SK-N-SH (cell line): ENCODE measurements around the gene FBXW8. TPM values are rescaled to one million over a fixed set of nuclear protein-coding genes. Genes with fewer than 3 reads are reported as not detected.

ENCODE experiments used
- CTCF ChIA-PET: fragments of 300-600, 350-600 bp; formaldehyde crosslinking; extraction: SDS; loops from one replicate; lab custom pipeline; 2021; lab: Yijun Ruan, JAX
- POLR2A ChIA-PET: fragments of 350-600 bp; sonication (Branson Sonifier 250); formaldehyde crosslinking; extraction: SDS; loops from one replicate; lab custom pipeline; 2020; ENCODE audit warnings: antibody characterized with exemption, inconsistent platforms; lab: Yijun Ruan, JAX
- DNase-seq: peaks from one replicate; pipeline ENCODE4 v3.0.0; 2012
- H2AFZ ChIP-seq: fragments of 200-600 bp; sonication (generic); 2 replicates; pipeline ENCODE4 v1.8.1; 2016; ENCODE audit warnings: antibody characterized with exemption, mild to moderate bottlenecking, low read depth
- H3F3A ChIP-seq: fragments of 200-600 bp; sonication (generic); replicated peaks from 2 replicates; pipeline ENCODE3; 2016; ENCODE audit warnings: antibody characterized with exemption, mild to moderate bottlenecking; ENCODE audit not compliant: insufficient read depth
- H3K27ac ChIP-seq, 2 experiments: fragments of 200-500 bp in 1 of 2; fragments of 200-600 bp in 1 of 2; sonication (Bioruptor generic) in 1 of 2; sonication (generic), shearing (Covaris generic) in 1 of 2; 2 replicates each; pipeline versions ENCODE4 v1.5.1 to v1.6.1; 2014 to 2016; ENCODE audit warnings: low read depth in 2 of 2, inconsistent platforms in 1 of 2, low read length in 1 of 2, mild to moderate bottlenecking in 1 of 2, mixed read lengths in 1 of 2
- H3K27me3 ChIP-seq: fragments of 200-600 bp; sonication (generic), shearing (Covaris generic); 2 replicates; pipeline ENCODE4 v1.6.1; 2016; ENCODE audit warnings: mixed run types; ENCODE audit not compliant: insufficient read depth
- H3K36me3 ChIP-seq, 2 experiments: fragments of 200-500 bp in 1 of 2; fragments of 200-600 bp in 1 of 2; sonication (Bioruptor generic) in 1 of 2; sonication (generic) in 1 of 2; replicated peaks in 1 of 2; 2 replicates each; pipeline versions ENCODE3 to v1.5.1; 2014 to 2016; ENCODE audit warnings: low read length in 1 of 2, mild to moderate bottlenecking in 1 of 2; ENCODE audit not compliant: insufficient read depth in 2 of 2, control insufficient read depth in 1 of 2
- H3K4me1 ChIP-seq, 2 experiments: fragments of 200-500 bp in 1 of 2; fragments of 200-600 bp in 1 of 2; sonication (Bioruptor generic) in 1 of 2; sonication (generic), shearing (Covaris generic) in 1 of 2; 2 replicates each; pipeline versions ENCODE4 v1.5.1 to v1.6.1; 2014 to 2016; ENCODE audit warnings: low read depth in 1 of 2, low read length in 1 of 2, mixed run types in 1 of 2; ENCODE audit not compliant: insufficient read depth in 2 of 2, control insufficient read depth in 1 of 2
- H3K4me2 ChIP-seq: fragments of 200-600 bp; sonication (generic), shearing (Covaris generic); 2 replicates; pipeline ENCODE4 v1.6.1; 2017; ENCODE audit warnings: mixed run types
- H3K4me3 ChIP-seq, 2 experiments: fragments of 200-500 bp in 1 of 2; fragments of 200-600 bp in 1 of 2; sonication (Bioruptor generic) in 1 of 2; sonication (generic), shearing (Covaris generic) in 1 of 2; 2 replicates each; pipeline versions ENCODE4 v1.5.1 to v1.8.1; 2014 to 2016; ENCODE audit warnings: low read depth in 2 of 2, inconsistent platforms in 1 of 2, low read length in 1 of 2, mild to moderate bottlenecking in 1 of 2, mixed read lengths in 1 of 2, moderate library complexity in 1 of 2
- H3K79me2 ChIP-seq: fragments of 200-600 bp; sonication (generic); 2 replicates; pipeline ENCODE4 v1.8.1; 2017; ENCODE audit warnings: mild to moderate bottlenecking; ENCODE audit not compliant: insufficient read depth
- H3K9ac ChIP-seq: fragments of 200-600 bp; sonication (generic); 2 replicates; pipeline ENCODE4 v1.6.1; 2017; ENCODE audit warnings: mixed run types
- H3K9me2 ChIP-seq: fragments of 200-600 bp; sonication (generic); 2 replicates; pipeline ENCODE4 v1.6.1; 2017; ENCODE audit warnings: mixed run types
- H3K9me3 ChIP-seq: fragments of 200-600 bp; sonication (generic); 2 replicates; pipeline ENCODE4 v1.6.1; 2017; ENCODE audit warnings: mixed run types, mild to moderate bottlenecking, moderate library complexity
- H4K20me1 ChIP-seq: fragments of 200-600 bp; sonication (generic); 2 replicates; pipeline ENCODE4 v1.6.1; 2017; ENCODE audit warnings: mild to moderate bottlenecking, mixed run types; ENCODE audit not compliant: insufficient read depth
- CHD2 ChIP-seq: fragments of 150-350 bp; IDR thresholded peaks from 2 replicates; pipeline ENCODE4 v1.6.1; 2018; ENCODE audit warnings: low read length; ENCODE audit not compliant: partially characterized antibody
- CTCF ChIP-seq: fragments of 200-600 bp; sonication (generic); IDR thresholded peaks from 2 replicates; pipeline ENCODE4 v1.6.1; 2017; ENCODE audit warnings: antibody characterized with exemption, mild to moderate bottlenecking, moderate library complexity
- EZH2phosphoT487 ChIP-seq: fragments of 200-600 bp; sonication (generic); IDR thresholded peaks from 2 replicates; pipeline ENCODE4 v1.6.1; 2017; ENCODE audit warnings: low read depth, mixed run types, mild to moderate bottlenecking, antibody characterized with exemption, moderate library complexity, borderline replicate concordance
- FOXM1 ChIP-seq: IDR thresholded peaks from 2 replicates; pipeline ENCODE4 v1.4.0; 2012; ENCODE audit warnings: low read depth, mild to moderate bottlenecking
- GABPA ChIP-seq: IDR thresholded peaks from 2 replicates; pipeline ENCODE4 v1.4.0; 2012; ENCODE audit warnings: low read depth, mild to moderate bottlenecking
- MAX ChIP-seq: IDR thresholded peaks from 2 replicates; pipeline ENCODE4 v1.4.0; 2012; ENCODE audit warnings: low read depth
- NRF1 ChIP-seq: IDR thresholded peaks from 2 replicates; pipeline ENCODE4 v1.6.1; 2012; ENCODE audit warnings: low read depth, mild to moderate bottlenecking, low read length
- RCOR1 ChIP-seq: fragments of 150-350 bp; IDR thresholded peaks from 2 replicates; pipeline ENCODE4 v1.6.1; 2017; ENCODE audit warnings: antibody characterized with exemption, low read length
- RFX5 ChIP-seq: IDR thresholded peaks from 2 replicates; pipeline ENCODE4 v1.6.1; 2012; ENCODE audit warnings: mild to moderate bottlenecking, improper control_type of control experiment, low read length
- SIN3A ChIP-seq: IDR thresholded peaks from 2 replicates; pipeline ENCODE4 v1.6.1; 2012; ENCODE audit warnings: low read depth, mild to moderate bottlenecking, low read length, moderate library complexity, borderline replicate concordance
- SMC3 ChIP-seq: IDR thresholded peaks from 2 replicates; pipeline ENCODE4 v1.6.1; 2012; ENCODE audit warnings: low read depth, low read length, improper control_type of control experiment
- TCF12 ChIP-seq: IDR thresholded peaks from 2 replicates; pipeline ENCODE4 v1.4.0; 2012
- TEAD4 ChIP-seq: IDR thresholded peaks from 2 replicates; pipeline ENCODE4 v1.4.0; 2012; ENCODE audit warnings: mild to moderate bottlenecking, borderline replicate concordance; ENCODE audit not compliant: insufficient read depth
- USF1 ChIP-seq: IDR thresholded peaks from 2 replicates; pipeline ENCODE4 v1.4.0; 2012; ENCODE audit warnings: low read depth, borderline replicate concordance
- USF2 ChIP-seq: fragments of 150-350 bp; IDR thresholded peaks from 2 replicates; pipeline ENCODE4 v1.6.1; 2017; ENCODE audit warnings: antibody characterized with exemption, low read length, low read depth, borderline replicate concordance
- YY1 ChIP-seq: IDR thresholded peaks from 2 replicates; pipeline ENCODE4 v1.4.0; 2012; ENCODE audit warnings: low read depth, mild to moderate bottlenecking
- WGBS: methylation state at CpG from one replicate; pipeline ENCODE4 v1.1.6; 2017; ENCODE audit warnings: low lambda C conversion rate; 5-methylcytosine and 5-hydroxymethylcytosine counted together
- polyA plus RNA-seq, 3 experiments: library from polyadenylated mRNA; depleted of rRNA; stranded (reverse); fragments of >200 nt; gene quantifications; 2 replicates each; pipeline ENCODE4 v1.2.3, GENCODE V29; 2012

FBXW8 gene
- polyA plus RNA-seq, 1 of the 3 experiments (the other 2 are of a cell fraction), result 15.6 TPM

GRCh38 chr12:117039891-117040309 lies 129.2 kb downstream of the FBXW8 start:
- CTCF ChIA-PET, result interaction anchor here (0.8 kb wide), 1 partner anchor 14 kb away, joined by 4 read pairs; no protein-coding TSS in a partner anchor

More at GRCh38 chr12:117039891-117040309, 129.2 kb downstream of the FBXW8 start:
- no peaks in the 10 kb centered on the region for H3F3A ChIP-seq
- no peaks in the 10 kb centered on the region for H4K20me1 ChIP-seq
- no peak for DNase-seq
- TF ChIP-seq NRF1 (no peak), RFX5 (no peak), USF2 (no peak), CTCF (no peak), FOXM1 (no peak), SMC3 (no peak), TCF12 (no peak), TEAD4 (no peak), SIN3A (no peak), USF1 (no peak), GABPA (no peak), EZH2phosphoT487 (no peak), YY1 (no peak), CHD2 (no peak), MAX (no peak), RCOR1 (no peak)
- H3K9me2 ChIP-seq, result no peaks in the 10 kb centered on the region
- no peak overlapping the region for H3K9ac ChIP-seq
- no peak overlapping the region for H3K4me3 ChIP-seq
- H3K9me3 ChIP-seq, result no peaks in the 10 kb centered on the region
- peaks cover 0 to under 1% of the 10 kb centered on the region in 2 experiments; a peak in 1 of 4 replicates for H3K4me1 ChIP-seq
- H3K36me3 ChIP-seq, result no peaks in the 10 kb centered on the region
- POLR2A ChIA-PET, result no interaction called here
- H3K27me3 ChIP-seq, result no peaks in the 10 kb centered on the region
- no peak overlapping the region for H3K4me2 ChIP-seq
- no peaks in the 10 kb centered on the region for H3K79me2 ChIP-seq
- H3K27ac ChIP-seq, result no peak overlapping the region
- WGBS, result 82% methylated on average over 10 of the region's 19 CpGs
- H2AFZ ChIP-seq, result no peak overlapping the region
